Adipocyte (in vitro differentiated cells): ENCODE data around the gene PROX1.

Experiments
- DNase-seq: peaks from one replicate; pipeline ENCODE4 v3.0.0-alpha.2; 2015; ENCODE audit warnings: low read depth
- H3K27me3 ChIP-seq: replicated peaks from 2 replicates; pipeline ENCODE4 v1.7.0; 2013; ENCODE audit warnings: mild to moderate bottlenecking, low read length, moderate library complexity; ENCODE audit not compliant: control insufficient read depth, insufficient read depth
- H3K36me3 ChIP-seq: 2 replicates; pipeline ENCODE4 v1.7.0; 2013; ENCODE audit warnings: low read length, mild to moderate bottlenecking, moderate library complexity; ENCODE audit not compliant: control insufficient read depth, insufficient read depth, severe bottlenecking
- H3K4me1 ChIP-seq: 2 replicates; pipeline ENCODE4 v1.7.0; 2013; ENCODE audit warnings: mild to moderate bottlenecking, low read length, moderate library complexity; ENCODE audit not compliant: control insufficient read depth, insufficient read depth
- H3K4me3 ChIP-seq: 2 replicates; pipeline ENCODE4 v1.7.0; 2013; ENCODE audit warnings: mild to moderate bottlenecking, low read length, moderate library complexity
- H3K9ac ChIP-seq: 2 replicates; pipeline ENCODE4 v1.7.0; 2013; ENCODE audit warnings: mild to moderate bottlenecking, low read length, moderate library complexity
- H3K9me3 ChIP-seq: 2 replicates; pipeline ENCODE4 v1.7.0; 2013; ENCODE audit warnings: mild to moderate bottlenecking, low read length, moderate library complexity; ENCODE audit not compliant: control insufficient read depth

PROX1 gene

GRCh38 chr1:214028095-214028494 is 40.3 kb downstream of the PROX1 start:
- H3K27me3 ChIP-seq, result no peaks in the 10 kb centered on the region
- no peaks in the 10 kb centered on the region for H3K9me3 ChIP-seq
- H3K36me3 ChIP-seq, result no peaks in the 10 kb centered on the region
- H3K4me1 ChIP-seq, result no peaks in the 10 kb centered on the region
- no peak overlapping the region for H3K9ac ChIP-seq
- DNase-seq, result no peak
- no peak overlapping the region for H3K4me3 ChIP-seq

GRCh38 chr1:214028649-214029406 is 41.1 kb downstream of the PROX1 start:
- Histone ChIP-seq H3K4me1 (no peaks in the 10 kb centered on the region), H3K9me3 (no peaks in the 10 kb centered on the region), H3K27me3 (no peaks in the 10 kb centered on the region), H3K4me3 (no peak overlapping the region), H3K36me3 (no peaks in the 10 kb centered on the region), H3K9ac (no peak overlapping the region)
- no peak for DNase-seq

GRCh38 chr1:214029796-214030195 is 42.0 kb downstream of the PROX1 start:
- H3K4me3 ChIP-seq, result no peak overlapping the region
- DNase-seq, result peak; percentile 1
- no peaks in the 10 kb centered on the region for H3K36me3 ChIP-seq
- no peaks in the 10 kb centered on the region for H3K9me3 ChIP-seq
- H3K27me3 ChIP-seq, result no peaks in the 10 kb centered on the region
- no peak overlapping the region for H3K9ac ChIP-seq
- H3K4me1 ChIP-seq, result no peaks in the 10 kb centered on the region

- no peak for DNase-seq
Observed at GRCh38 chr1:214031267-214031650, 43.5 kb downstream of the PROX1 start.

GRCh38 chr1:214037468-214037867 is 49.7 kb downstream of the PROX1 start:
- Histone ChIP-seq H3K4me1 (no peaks in the 10 kb centered on the region), H3K27me3 (no peaks in the 10 kb centered on the region), H3K9me3 (no peaks in the 10 kb centered on the region), H3K9ac (no peak overlapping the region), H3K36me3 (no peaks in the 10 kb centered on the region), H3K4me3 (no peak overlapping the region)
- no peak for DNase-seq

More at GRCh38 chr1:214031267-214031650, 43.5 kb downstream of the PROX1 start:
- Histone ChIP-seq H3K4me1 (no peaks in the 10 kb centered on the region), H3K4me3 (no peak overlapping the region), H3K9me3 (no peaks in the 10 kb centered on the region), H3K36me3 (no peaks in the 10 kb centered on the region), H3K27me3 (no peaks in the 10 kb centered on the region), H3K9ac (no peak overlapping the region)

- DNase-seq, result no peak
- Histone ChIP-seq H3K27me3 (no peaks in the 10 kb centered on the region), H3K4me1 (no peaks in the 10 kb centered on the region), H3K9me3 (no peaks in the 10 kb centered on the region), H3K4me3 (no peak overlapping the region), H3K9ac (no peak overlapping the region), H3K36me3 (no peaks in the 10 kb centered on the region)
Observed at GRCh38 chr1:214039394-214040018, 51.7 kb downstream of the PROX1 start.

GRCh38 chr1:214043167-214043566 is 55.4 kb downstream of the PROX1 start:
- Histone ChIP-seq H3K9me3 (peaks cover 5% of the 10 kb centered on the region), H3K9ac (no peak overlapping the region), H3K36me3 (no peaks in the 10 kb centered on the region), H3K4me1 (no peaks in the 10 kb centered on the region), H3K4me3 (no peak overlapping the region), H3K27me3 (no peaks in the 10 kb centered on the region)
- DNase-seq, result no peak

- Histone ChIP-seq H3K9ac (no peak overlapping the region), H3K36me3 (no peaks in the 10 kb centered on the region), H3K27me3 (no peaks in the 10 kb centered on the region), H3K4me1 (no peaks in the 10 kb centered on the region), H3K9me3 (peaks cover 11% of the 10 kb centered on the region), H3K4me3 (no peak overlapping the region)
- no peak for DNase-seq
Observed at GRCh38 chr1:214044438-214045214, 56.9 kb downstream of the PROX1 start.

- no peak for DNase-seq
- Histone ChIP-seq H3K4me3 (no peak overlapping the region), H3K9me3 (peaks cover 11% of the 10 kb centered on the region), H3K27me3 (no peaks in the 10 kb centered on the region), H3K36me3 (no peaks in the 10 kb centered on the region), H3K4me1 (no peaks in the 10 kb centered on the region), H3K9ac (no peak overlapping the region)
Observed at GRCh38 chr1:214050513-214051401, 63.0 kb downstream of the PROX1 start.

- no peak for DNase-seq
- Histone ChIP-seq H3K36me3 (no peaks in the 10 kb centered on the region), H3K9me3 (peaks cover 11% of the 10 kb centered on the region), H3K9ac (no peak overlapping the region), H3K27me3 (no peaks in the 10 kb centered on the region), H3K4me3 (no peak overlapping the region), H3K4me1 (no peaks in the 10 kb centered on the region)
Observed at GRCh38 chr1:214051786-214052185, 64.0 kb downstream of the PROX1 start.
